GM21619 (cell line): ENCODE measurements around the gene TRIAP1.
"Not testable (repeated sequence)": the region's sequence is repeated elsewhere in the genome, so short reads cannot be mapped to it uniquely, and the experiment has no call there.

ENCODE experiments used
- ATAC-seq: cut with Tn5 transposase; IDR thresholded peaks from one replicate; pipeline ENCODE4 v1.9.1; 2021; ENCODE audit not compliant: unreplicated experiment

The TRIAP1 gene

DNA sequence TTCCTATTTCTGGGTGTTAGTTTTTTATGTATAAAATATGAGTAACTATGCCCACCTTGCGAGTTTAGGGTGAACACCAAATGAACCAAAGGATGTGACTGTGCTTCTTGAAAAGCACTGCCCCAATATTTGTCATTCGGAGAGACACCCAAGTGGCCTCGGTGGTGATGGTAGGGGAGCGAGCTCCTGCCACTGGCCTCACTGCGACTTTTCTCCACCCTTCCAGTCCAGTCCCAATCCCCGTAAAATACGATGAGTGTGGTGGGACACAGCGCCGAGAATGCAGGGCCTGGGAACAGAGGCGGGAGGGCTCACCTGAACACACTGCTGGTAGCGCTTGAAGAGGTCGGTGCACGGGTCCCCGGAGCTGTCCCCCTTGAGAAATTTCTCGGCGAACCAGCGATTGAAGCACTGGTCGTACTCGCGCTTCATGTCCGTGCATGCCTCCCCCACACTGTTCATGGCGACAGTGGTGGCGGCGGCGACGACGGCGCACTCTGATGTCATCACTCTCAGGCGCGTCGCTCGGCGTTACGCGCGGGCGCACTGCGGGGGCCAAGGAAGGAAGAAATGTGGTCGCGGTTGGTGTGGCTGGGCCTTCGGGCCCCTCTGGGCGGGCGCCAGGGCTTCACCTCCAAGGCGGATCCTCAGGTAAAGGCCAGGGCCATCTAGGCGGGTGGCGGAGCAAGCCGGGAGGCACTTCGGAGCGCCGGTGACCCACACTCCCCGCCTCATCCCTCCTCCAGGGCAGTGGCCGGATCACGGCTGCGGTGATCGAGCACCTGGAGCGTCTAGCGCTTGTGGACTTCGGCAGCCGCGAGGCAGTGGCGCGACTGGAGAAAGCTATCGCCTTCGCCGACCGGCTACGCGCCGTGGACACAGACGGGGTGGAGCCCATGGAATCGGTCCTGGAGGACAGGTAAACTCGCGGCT lies at the start of gene TRIAP1, which contains the start of gene GATC:
Gene TRIAP1, minus strand, starts transcription at position 474 of the 933 bp plus-strand sequence. Its CDS starts 12 bp downstream, at position 462.
Gene GATC, plus strand, starts transcription at position 534 of the 933 bp plus-strand sequence. Its CDS starts 37 bp downstream, at position 571.
- peak; percentile 82 for ATAC-seq

DNA sequence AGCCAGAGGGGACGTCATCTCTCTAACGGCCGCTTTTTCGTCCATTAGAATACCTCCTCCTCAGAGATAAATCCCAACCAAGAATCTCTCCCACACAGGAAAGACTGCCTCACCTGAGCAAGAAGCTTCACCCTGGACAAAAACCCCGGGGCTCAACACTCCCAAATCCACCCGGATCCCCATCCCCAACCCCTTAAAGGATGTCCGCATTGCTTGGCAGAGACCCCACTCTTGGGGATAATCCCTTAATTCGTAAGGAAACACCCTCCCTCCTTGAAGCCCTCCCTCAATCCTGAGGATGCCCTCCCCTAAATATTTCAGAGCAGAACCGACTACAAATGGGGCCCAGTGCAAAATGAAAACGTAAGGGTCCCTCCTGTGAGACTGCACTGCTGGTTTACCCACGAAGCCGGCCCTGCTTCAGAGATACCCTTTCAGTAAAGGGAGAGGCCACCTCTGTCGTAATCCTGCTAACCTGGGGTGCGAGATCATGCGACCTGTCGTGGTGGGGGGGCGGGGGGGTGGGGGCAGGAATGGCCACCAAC lies 49.1 kb upstream of the TRIAP1 start:
- peak; percentile 0 for ATAC-seq

DNA sequence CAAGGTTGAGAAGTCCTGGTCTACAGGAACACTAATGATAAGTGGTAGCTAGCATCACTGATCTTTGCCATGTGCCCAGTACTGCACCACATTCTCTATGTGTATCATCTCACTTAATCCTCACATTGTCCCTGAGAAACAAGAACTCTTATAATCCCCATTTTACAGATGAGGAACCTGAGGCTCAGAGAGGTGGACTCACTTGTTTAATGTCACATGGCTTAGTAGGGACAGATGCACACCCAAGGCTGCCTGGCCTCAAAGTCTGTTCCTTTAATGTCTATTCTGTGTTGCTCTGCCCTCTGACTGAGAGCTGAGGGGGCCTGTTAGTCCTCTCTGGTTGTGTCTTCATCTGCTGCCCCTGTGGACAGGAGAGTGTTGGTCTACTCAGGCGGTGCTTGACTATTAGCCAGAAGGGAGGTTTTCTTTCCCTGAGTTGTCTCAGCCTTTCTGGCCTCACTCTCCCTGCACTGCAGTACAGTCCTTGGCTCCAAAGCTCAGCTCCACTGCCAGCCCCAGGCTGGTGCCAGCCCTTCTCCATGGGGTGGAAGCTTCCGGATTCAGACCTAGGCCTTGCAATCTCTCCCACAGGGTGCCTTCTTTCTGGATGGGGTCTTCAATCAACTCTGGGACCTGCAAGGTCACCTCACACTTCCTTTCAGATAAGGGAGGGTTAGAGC lies 44.8 kb upstream of the TRIAP1 start:
- no peak for ATAC-seq

DNA sequence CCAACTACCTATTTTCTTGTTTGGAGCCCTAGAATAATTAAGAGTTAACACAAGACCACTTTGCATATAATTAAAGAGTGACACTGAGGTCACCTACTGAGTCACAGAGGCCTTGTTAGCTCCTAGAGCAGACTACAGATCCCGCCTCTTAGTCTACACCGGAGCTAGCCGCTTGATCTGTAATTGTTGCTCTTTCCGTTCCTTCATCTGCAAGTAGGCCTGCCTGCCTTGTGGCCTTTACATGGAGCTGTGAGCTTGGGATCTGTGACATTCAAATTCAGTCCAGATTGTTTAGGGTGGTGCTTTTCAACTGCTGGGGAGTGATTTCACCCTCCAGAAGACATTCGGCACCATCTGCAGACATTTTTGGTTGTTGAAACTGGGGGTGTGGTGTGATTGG lies 44.1 kb upstream of the TRIAP1 start:
- no peak for ATAC-seq

DNA sequence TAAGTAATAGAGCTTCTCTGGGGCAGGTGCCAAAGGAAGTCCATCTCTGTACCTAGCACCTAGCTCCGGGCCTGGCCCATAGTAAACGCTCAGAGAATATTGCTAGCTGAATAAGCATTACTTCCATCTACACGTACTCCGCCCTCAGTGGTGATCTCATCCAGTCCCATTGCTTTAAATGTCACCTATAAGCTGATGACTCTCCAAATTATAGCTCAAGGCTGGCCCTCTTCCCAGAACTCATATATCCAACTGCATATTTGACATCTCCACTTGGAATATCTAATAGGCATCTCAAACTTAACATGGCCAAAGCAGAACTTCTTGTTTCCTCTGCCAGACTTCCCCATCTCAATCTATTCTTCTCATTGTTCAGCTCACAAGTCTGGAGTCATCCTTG lies 42.8 kb upstream of the TRIAP1 start:
- ATAC-seq: no peak

DNA sequence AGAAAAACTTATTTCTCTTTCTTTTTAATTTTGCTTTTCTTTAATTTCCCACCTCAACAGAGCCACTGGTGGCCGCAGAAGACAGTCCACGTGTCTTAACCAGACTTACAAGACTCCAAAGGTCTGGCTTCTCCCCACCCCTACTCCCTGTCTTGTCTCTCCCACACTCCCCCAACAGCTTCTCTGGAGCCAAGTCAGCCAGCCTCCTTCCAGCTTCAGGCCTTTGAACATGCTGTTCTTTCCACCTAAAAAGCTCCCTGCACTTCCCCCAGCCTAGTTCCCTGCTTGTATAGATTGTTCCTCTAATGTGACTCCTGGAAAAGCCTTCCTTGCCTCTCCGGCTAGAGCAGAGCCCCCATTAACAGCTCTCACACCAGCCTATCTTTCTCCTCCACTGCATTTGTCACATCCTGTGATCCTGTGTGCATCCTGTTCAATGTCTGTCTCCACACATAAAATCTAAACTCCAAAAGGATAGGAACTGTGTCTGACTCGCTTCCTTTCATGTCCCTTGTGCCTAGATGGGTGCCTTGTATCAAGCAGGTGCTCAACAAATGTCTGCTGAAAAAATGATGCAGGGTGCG lies 42.0 kb upstream of the TRIAP1 start:
- ATAC-seq: no peak

DNA sequence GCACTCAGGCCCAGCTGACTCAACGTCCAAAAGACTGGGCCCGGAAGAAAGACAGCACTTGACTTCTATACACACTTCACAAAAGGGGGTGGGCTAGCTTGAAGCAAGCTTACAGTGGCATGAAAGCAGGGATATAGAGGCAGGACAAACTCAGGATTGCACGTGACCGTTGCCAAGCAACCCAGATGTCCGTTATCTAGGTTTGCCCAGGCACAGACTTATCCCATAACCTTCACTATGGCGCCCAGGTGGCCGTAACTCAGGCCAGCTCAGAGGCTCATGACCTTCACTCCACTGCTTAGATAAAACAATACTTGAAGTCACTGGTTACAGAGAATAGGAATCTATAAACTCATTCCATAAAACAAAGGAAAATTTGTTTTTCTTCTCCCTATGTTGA lies 41.4 kb upstream of the TRIAP1 start:
- not testable (repeated sequence) for ATAC-seq

DNA sequence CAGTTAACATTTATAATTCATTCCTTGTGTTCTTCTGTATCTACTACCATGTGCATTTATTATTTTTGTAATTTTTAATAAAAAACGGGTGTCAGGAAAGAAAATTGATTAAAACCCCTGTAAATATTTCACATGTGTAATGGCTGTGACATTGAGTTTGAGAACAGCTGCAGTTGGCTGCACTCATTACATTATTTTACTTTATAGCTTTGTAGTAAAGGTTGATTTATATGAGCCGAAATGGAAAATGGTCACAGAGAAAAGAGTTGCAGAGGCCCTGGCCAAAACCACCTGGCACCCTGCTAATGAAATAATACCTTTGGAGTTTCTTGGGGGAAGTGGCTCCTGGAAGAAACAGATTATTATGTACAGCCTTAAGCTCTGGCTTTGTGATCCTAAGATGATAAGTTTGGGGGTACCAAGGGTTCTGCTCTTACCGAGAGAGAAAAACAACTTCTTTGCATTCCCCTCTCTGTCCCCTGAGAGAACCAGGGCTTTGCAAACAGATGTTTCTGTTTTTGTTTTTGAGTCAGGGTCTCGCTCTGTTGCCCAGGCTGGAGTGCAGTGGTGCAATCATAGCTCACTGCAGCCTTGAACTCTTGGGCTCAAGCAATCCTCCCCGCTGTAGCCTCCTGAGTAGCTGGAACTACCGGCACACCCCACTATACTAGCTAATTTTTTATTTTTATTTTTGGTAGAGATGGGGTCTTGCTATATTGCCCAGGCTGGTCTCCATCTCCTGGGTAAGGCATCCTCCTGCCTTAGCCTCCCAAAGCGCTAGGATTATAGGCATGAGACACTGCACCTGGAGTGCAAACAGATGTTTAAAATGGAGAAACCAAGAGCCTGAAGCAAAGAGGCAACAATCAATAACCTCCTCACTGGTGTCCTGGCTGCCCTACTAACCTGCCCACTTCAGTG lies 40.0 kb upstream of the TRIAP1 start:
- ATAC-seq: no peak

DNA sequence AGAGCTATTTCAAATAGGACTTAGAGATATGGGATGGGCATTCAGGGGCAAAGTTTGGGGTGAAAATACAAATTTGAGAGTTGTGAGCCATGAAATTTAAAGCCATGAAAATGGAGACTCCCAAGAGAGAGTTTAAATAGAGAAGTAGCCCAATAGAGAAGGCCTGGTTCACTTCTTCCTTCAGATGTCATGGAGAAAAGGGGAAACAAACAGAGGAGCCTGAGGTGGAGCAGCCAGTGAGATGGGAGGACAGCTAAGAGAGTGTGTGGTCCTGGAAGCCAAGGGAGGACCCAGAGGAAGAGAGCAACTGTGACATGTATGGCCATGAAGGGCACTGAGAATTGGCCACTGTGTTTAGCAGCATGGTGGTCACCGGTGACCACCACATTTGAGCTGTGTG lies 37.4 kb upstream of the TRIAP1 start:
- ATAC-seq: no peak

DNA sequence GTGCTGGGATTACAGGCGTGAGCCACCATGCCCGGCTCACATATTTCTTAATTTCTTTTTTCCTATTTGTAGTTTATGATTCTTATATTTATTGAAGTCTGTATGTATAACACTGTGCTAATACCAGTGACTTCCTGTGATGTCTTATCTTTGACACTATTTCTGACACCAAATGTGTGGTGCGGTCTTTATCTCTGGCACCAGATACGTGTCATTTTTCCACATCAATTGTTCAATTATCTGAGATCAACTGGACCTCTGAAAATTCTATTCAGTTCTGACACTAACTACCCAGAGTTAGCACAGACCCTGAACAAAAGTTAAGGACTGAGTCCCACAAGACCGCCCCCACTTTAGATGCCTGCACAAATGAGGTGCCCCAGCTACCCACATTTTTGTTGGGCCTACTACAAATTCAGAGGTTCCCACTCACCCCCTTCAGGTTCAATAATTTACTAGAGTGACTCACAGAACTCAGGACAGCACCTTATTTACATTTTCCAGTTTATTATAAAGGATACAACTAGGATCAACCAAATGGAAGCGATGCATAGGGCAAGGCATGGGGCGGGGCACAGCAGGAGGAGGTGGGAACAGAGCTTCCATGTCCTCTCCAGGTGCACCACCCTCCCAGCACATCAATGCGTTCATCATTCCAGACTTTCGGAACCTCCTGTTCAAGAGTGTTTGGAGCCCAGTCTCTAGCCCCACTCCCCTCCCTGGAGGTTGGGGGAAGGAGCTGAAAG lies 35.0 kb upstream of the TRIAP1 start:
- ATAC-seq: no peak

DNA sequence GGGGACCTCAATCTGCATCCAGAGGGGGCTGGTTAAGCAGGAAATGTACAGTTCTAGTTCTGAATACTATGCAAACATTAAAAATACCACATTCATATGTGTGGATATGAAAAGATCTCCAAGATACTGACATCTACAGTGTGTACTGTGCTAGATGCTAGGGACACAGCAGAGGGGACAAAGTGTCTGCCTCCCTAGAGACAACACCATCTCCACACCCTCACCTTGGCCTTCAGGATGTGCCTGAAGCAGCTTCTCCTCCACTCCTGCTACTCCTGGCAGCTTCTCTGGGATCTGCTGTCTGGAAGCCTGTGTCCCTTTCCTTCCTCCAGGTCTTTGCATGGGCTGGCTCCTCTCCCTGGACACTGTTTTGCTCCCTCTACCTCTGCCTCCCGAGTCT lies 34.0 kb upstream of the TRIAP1 start:
- ATAC-seq: no peak

DNA sequence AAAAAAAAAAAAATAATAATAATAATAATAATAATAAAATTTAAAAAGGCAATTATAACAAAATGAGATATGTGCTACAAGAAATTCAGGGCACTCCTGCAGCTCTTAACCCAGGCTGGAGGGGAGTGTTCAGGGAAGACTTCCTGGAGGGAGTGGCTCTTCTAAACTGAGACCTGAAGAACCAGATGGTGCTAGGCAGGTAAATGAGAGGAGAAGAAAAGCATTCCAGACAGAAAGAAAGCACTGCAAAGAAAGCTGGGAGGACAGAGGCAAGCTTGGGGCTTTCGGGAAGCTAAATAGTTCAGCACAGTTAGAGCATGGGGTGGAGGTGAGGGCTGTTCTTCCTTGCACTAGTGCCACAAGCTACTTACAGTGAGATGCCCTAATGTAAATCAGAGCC lies 33.3 kb upstream of the TRIAP1 start:
- no peak for ATAC-seq

DNA sequence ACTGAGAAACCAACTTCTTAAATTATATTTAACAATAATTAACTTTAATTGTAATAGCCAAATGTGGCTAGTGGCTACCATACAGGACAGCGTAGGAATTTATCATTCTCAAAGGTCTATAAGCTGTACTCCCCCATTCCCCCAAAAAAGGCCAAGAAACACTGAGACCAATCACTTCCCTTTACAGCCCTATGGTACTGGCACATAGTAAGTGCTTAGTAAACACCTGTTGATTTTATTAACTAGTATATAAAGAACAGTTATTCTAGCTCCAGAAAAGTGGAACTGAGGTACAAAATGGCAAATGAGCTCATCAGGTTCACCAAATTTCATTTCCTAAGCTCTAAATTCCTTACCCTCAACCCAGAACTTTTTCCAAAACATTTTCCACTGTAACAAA lies 29.5 kb upstream of the TRIAP1 start:
- no peak for ATAC-seq

DNA sequence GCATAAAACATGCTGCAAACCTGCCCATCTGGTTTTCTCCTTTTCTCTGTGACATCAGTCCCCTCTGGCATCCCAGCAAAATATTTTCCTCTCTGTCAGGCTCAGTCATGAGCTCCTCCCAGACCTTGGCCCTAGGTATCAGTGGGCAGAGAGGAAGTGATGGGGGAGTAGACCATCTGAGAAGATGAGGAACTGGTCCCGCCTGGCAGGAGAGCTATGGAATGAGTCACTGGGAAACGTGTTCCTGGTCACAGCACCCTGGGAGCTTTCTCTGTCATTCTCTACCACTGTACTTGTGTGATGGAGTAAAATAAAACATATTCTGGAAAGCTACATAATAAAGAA lies 28.4 kb upstream of the TRIAP1 start:
- ATAC-seq: no peak

DNA sequence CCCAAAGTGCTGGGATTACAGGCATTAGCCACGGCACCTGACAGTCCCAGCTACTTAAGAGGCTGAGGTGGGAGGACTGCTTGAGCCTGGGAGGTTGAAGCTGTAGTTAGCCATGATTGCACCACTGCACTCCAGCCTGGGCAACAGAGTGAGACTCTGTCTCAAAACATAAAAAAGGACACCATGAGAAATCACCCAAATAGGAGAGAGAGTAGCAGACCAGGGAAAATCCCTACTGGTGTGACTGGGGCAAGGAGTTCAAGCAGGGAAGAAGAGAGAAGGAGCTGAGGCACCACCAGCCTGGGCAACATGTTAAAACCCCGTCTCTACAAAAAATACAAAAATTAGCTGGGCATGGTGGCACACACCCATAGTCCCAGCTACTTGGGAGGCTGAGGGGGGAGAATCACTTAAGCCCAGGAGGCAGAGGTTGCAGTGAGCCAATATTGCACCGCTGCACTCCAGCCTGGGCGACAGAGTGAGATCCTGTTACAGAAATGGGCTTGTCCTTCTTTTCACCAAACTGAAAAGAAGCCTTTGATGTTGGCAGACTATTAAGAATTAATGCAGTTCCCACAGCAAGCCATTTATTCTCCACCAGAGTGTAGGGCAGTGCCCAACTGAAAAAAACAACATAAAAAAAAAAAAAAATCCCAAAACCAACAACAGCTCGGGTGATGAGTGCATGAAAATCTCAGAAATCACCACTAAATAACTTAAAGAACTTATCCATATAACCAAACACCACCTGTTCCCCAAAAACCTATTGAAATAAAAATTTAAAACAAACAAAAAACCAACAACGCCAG lies 27.8 kb upstream of the TRIAP1 start:
- ATAC-seq: no peak

DNA sequence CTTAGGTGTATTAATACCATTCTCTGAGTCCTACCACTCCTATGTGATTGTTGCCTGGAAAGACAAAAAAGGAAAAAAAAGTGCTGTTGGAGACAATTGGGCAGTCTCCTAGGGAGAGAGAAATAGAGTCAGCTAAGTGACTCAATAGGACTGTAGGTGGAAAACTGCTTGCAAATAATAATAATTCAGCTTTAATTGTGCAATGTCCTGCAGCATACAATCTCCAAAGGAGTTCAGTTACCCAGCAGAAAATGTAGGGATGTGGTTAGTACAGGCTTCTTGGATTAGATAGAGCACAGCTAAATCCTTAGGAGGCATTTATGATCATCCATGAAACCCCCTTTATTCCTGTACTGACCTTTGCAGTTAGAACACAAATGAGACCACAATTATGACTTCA lies 26.3 kb upstream of the TRIAP1 start:
- no peak for ATAC-seq

DNA sequence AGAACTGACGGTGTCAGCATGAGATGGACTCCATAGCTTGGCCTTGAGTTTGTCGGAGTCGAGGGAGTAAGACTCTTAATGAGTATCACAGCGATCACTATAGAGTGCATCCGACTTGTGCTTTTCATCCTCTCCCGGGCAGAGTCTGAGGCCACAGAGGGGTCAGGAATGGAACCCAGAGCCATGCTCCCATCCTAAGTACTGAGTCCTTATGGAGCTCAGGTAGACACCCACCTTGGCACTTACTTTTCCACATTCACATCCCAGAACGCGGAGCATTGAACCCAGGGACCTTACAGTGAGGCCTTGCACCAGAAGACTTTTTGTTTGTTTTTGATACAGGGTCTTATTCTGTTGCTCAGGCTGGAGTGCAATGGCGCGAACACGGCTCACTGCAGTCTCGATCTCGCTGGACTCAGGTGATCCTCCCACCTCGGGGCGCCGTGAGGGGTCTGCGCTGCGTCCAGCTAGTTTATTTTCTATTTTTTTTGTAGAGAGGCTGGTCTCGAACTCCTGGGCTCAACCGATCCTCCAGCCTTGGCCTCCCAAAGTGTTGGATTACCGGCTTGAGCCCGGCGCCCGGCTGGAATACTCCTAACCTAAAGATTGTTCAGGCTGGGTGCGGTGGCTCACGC lies 24.1 kb upstream of the TRIAP1 start:
- peak; percentile 22 for ATAC-seq

DNA sequence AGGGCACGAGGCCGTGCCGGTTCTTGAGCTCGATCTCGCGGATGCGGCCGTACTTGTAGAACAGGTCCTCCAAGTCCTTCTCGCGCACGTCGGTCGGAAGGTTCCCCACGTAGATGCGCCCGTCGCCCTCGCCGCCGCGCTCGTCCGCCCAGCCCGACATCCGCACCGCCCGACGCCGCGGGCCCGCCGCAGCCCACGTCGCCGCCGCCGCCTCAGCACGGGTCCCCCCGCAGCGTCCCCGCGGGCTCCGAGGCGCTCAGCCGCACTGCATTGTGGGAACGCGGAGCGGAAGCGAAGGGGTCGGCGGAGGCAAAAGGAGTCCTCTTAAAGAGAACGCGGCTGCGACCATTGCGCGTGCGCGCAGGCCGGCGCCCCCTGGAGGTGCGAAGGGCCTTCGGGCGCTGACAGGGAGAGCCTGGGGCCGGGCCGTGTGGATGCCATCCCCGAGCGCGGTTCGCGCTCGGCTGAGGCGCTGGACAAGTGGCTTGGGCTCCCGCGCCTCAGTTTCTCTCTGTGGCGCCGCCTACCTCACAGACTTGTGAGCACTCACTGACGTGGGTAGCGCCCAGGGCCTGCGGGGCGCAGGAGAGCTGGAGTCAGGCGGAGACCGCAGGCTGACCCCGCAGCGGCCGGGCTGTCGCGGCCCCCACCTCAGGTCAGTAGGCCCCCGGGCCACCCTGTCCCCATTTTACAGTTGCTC lies 23.4 kb upstream of the TRIAP1 start, which contains the start of gene SRSF9:
Gene SRSF9, minus strand, starts transcription at position 299 of the 700 bp plus-strand sequence. Its CDS starts 139 bp downstream, at position 160.
- peak; percentile 84 for ATAC-seq
